Measurements from ENCODE around the gene CXorf49. TPM values are rescaled to one million over a fixed set of nuclear protein-coding genes. Genes with fewer than 3 reads are reported as not detected.
A peak's percentile ranks its signal among the peaks of the same experiment; 100 is the strongest.
"Not testable (repeated sequence)": the region's sequence is repeated elsewhere in the genome, so short reads cannot be mapped to it uniquely, and the experiment has no call there.

CXorf49 gene
- total RNA-seq, 1 donor from 2014 or later: not detected

DNA sequence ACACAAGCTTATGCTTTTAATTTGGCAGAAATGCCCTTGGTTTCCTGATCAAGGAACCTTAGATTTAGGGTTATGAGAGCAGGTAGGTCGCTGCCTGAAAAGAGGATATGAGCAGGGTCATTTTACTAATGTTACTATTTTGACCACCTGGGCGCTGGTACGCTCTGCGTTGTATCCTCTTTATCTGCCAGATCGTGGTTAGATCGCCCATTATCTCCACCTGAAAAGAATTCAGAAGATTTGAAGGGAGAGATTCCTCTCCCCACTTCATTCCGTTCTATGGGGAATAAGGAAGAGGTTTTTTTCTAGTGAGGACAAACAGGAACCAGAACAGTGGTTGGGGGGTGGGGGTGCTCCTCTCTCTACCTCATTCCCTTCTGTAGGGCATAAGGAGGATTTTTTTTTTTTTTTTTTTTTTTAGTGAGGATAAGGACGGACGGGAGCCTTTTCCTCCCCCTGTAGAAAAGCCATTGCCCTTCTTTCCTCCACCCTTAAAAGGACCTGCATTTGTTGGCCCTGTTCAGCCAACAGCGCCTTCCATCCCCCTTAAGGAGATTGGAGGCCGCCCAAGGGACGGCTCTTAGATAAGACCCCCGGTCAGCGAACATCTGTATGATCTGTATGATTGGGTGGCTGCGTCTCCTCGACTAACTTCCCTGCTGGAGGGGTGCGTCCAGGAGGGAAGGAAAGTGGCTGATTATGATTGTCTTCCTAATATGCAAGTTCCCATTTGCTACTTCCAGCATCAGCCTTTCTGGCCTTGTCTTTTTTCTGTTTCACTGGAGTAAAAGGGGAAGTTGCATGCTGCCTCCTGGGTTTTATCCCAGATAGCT lies 20.4 kb downstream of the CXorf49 start:
- H3K27ac Mint-ChIP-seq; H3K27me3 Mint-ChIP-seq; H3K9me3 Mint-ChIP-seq; DNase-seq (ENCODE audit: extremely low spot score, unreplicated experiment); H3K4me3 Mint-ChIP-seq; H3K4me1 Mint-ChIP-seq (ENCODE audit: unreplicated experiment); H3K36me3 Mint-ChIP-seq: not testable (repeated sequence)

DNA sequence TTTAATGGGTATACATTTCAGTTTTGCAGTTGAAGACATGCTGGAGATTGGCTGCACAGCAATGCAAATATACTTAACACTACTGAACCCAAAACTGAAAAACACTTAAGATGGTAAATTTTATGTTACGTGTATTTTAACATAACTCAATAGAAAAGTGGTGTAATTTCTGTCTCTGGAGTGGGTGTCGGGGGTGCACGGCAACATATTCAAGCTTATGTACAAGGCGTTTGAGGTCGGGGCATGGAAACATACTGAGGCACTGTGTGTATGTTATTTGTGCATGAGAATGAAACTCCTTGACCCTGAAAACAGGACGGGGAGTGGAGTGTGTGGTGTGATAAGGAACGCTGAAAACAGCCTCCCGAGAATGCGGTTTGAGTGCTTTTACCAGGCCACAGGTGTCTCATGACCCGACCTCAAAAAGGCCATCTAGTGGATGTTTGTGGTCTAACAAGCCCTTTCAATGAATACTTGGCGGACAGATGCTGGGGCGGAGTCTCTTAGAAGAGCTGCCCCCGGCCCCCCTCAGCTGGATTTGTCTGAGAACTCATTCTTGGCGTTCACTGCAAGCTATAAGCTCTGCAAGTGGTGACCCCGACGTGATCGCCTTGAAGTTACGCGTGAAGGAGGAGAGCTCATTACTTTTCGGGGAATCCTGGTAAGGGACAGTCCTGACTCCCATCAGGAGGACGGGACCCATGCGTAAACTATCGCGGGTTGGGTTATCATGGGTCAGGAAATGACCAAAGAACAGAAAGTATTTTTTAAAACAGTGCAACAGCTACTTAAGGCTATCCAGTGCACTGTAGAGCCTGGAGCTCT lies 21.2 kb downstream of the CXorf49 start:
- not testable (repeated sequence) for H3K4me1 Mint-ChIP-seq (ENCODE audit: unreplicated experiment); H3K27me3 Mint-ChIP-seq; H3K36me3 Mint-ChIP-seq; H3K4me3 Mint-ChIP-seq; DNase-seq (ENCODE audit: extremely low spot score, unreplicated experiment); H3K27ac Mint-ChIP-seq; H3K9me3 Mint-ChIP-seq

DNA sequence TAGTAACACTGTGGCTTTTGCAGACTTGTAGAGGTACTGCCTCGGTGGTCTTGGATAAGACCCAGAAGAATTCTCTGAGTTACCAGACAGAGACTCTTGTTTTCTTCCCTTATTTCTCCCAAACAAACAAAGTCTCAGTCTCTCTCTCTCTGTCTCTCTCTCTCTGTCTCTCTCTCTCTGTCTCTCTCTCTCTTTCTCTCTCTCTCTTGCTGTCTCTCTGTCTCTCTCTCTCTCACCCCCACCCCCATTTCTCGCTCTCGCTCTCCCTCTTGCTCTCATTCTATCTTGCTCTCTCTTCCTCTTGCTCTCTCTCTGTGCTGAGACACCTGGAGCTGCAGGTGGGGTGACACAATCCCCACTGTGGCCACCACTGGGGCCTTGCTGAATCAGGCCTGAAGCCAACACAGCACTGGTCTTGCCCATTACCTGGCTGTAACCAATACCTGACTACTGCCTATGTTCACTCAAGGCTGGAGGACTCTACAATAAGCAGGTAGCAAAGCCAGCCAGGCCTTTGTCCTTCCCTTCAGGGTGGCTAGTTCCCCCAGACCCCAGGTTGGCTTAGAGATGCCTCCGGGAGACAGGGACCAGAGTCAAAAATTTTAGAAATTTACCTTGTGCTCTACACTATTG lies 38.4 kb downstream of the CXorf49 start:
- Mint-ChIP-seq H3K4me1 (ENCODE audit: unreplicated experiment) (no peaks in the 10 kb centered on the region), H3K27me3 (no peaks in the 10 kb centered on the region), H3K36me3 (no peaks in the 10 kb centered on the region), H3K27ac (no peak overlapping the region), H3K9me3 (no peaks in the 10 kb centered on the region), H3K4me3 (no peak overlapping the region)
- TF ChIP-seq, protein P1, sequence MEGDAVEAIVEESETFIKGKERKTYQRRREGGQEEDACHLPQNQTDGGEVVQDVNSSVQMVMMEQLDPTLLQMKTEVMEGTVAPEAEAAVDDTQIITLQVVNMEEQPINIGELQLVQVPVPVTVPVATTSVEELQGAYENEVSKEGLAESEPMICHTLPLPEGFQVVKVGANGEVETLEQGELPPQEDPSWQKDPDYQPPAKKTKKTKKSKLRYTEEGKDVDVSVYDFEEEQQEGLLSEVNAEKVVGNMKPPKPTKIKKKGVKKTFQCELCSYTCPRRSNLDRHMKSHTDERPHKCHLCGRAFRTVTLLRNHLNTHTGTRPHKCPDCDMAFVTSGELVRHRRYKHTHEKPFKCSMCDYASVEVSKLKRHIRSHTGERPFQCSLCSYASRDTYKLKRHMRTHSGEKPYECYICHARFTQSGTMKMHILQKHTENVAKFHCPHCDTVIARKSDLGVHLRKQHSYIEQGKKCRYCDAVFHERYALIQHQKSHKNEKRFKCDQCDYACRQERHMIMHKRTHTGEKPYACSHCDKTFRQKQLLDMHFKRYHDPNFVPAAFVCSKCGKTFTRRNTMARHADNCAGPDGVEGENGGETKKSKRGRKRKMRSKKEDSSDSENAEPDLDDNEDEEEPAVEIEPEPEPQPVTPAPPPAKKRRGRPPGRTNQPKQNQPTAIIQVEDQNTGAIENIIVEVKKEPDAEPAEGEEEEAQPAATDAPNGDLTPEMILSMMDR (conservative IDR thresholded peaks at IDR 0.05): no peak
- DNase-seq (ENCODE audit: extremely low spot score, unreplicated experiment): no peak

DNA sequence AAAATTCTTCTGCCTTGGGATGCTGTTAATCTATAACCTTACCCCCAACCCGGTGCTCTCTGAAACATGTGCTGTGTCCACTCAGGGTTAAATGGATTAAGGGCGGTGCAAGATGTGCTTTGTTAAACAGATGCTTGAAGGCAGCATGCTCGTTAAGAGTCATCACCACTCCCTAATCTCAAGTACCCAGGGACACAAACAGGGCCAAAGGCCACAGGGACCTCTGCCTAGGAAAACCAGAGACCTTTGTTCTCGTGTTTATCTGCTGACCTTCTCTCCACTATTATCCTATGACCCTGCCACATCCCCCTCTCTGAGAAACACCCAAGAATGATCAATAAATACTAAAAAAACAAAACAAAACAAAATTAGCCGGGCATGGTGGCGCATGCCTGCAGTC lies 40.9 kb downstream of the CXorf49 start:
- not testable (repeated sequence) for H3K4me1 Mint-ChIP-seq (ENCODE audit: unreplicated experiment); H3K27me3 Mint-ChIP-seq; H3K36me3 Mint-ChIP-seq; DNase-seq (ENCODE audit: extremely low spot score, unreplicated experiment); H3K9me3 Mint-ChIP-seq; H3K27ac Mint-ChIP-seq; H3K4me3 Mint-ChIP-seq

DNA sequence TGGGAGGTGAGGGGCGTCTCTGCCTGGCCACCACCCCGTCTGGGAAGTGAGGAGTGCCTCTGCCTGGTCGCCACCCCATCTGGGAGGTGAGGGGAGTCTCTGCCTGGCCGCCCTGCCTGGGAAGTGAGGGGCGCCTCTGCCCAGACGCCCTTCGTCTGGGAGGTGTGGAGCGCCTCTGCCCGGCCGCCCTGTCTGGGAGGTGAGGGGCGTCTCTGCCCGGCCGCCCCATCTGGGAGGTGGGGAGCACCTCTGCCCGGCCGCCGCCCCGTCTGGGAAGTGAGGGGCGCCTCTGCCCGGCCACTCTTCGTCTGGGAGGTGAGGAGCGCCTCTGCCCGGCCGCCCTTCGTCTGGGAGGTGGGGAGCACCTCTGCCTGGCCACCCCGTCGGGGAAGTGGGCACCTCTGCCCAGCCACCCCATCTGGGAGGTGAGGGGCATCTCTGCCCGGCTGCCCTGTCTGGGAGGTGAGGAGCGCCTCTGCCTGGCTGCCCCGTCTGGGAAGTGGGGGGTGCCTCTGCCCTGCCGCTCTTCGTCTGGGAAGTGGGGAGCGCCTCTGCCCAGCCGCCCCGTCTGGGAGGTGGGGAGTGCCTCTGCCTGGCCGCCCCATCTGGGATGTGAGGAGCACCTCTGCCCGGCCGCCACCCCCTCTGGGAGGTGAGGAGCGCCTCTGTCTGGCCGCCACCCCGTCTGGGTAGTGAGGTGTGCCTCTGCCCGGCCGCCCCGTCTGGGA lies 41.9 kb downstream of the CXorf49 start:
- not testable (repeated sequence) for H3K9me3 Mint-ChIP-seq; H3K36me3 Mint-ChIP-seq; H3K4me1 Mint-ChIP-seq (ENCODE audit: unreplicated experiment)

DNA sequence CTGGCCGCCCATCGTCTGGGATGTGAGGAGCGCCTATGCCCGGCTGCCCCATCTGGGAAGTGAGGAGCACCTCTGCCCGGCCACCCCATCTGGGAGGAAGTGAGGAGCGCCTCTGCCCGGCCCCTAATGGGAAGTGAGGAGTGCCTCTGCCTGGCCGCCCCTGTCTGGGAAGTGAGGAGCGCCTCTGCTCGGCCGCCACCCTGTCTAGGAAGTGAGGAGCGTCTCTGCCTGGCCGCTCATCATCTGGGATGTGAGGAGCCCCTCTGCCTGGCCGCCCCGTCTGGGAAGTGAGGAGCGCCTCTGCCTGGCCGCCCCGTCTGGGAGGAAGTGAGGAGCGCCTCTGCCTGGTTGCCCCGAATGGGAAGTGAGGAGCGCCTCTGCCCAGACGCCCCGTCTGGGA lies 42.4 kb downstream of the CXorf49 start:
- not testable (repeated sequence) for H3K36me3 Mint-ChIP-seq; H3K27ac Mint-ChIP-seq; H3K4me3 Mint-ChIP-seq; H3K4me1 Mint-ChIP-seq (ENCODE audit: unreplicated experiment); H3K27me3 Mint-ChIP-seq; H3K9me3 Mint-ChIP-seq
- DNase-seq (ENCODE audit: extremely low spot score, unreplicated experiment): peak; percentile 64

More for the DNA sequence above, 41.9 kb downstream of the CXorf49 start:
- peak; percentile 68 for DNase-seq (ENCODE audit: extremely low spot score, unreplicated experiment)
- H3K27me3 Mint-ChIP-seq, H3K27ac Mint-ChIP-seq, H3K4me3 Mint-ChIP-seq: not testable (repeated sequence)

DNA sequence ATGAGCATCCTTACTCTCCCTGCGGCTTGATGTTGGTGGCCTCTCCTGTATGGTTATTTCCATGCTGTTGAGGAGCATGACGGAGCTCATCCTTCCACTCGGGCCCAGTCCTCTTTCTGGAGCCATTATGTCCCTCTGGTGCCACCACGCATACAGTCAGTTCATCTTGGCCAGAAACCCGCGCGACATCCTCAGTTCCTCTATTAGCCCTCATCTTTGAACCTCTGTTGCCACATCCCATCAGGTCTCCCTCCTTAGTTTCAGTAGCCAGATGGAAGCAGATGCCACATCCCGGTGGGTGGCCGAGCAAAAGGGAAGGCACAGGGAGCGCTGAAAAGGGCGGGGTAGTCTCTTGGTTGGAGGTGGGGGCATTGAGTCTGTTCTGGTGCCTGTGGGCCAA lies 46.1 kb downstream of the CXorf49 start:
- H3K27ac Mint-ChIP-seq: no peak overlapping the region
- no peaks in the 10 kb centered on the region for H3K9me3 Mint-ChIP-seq
- H3K4me1 Mint-ChIP-seq (ENCODE audit: unreplicated experiment): no peaks in the 10 kb centered on the region
- TF ChIP-seq, protein P1 (conservative IDR thresholded peaks at IDR 0.05): no peak
- no peaks in the 10 kb centered on the region for H3K36me3 Mint-ChIP-seq
- DNase-seq (ENCODE audit: extremely low spot score, unreplicated experiment): no peak
- H3K27me3 Mint-ChIP-seq: peaks cover 4% of the 10 kb centered on the region
- H3K4me3 Mint-ChIP-seq: no peak overlapping the region

Measured in type B pancreatic cell (in vitro differentiated cells).